Activated CD4-positive, alpha-beta T cell treated with anti-CD3 and anti-CD28 coated beads for 4 hours (primary cell): ENCODE measurements around the gene EZR.
"Not testable (repeated sequence)": the region's sequence is repeated elsewhere in the genome, so short reads cannot be mapped to it uniquely, and the experiment has no call there.

Source experiments
- DNase-seq, 2 donors: peaks; one replicate each; pipeline ENCODE4 v3.0.0-alpha.2; 2020

EZR gene

GRCh38 chr6:158793432-158793831 lies 25.7 kb downstream of the EZR start:
- peak in 1 of 2 donors; percentile 39 for DNase-seq

- DNase-seq = not testable (repeated sequence)
These were observed 26.7 kb downstream of the EZR start for GRCh38 chr6:158792505-158792904.

DNA sequence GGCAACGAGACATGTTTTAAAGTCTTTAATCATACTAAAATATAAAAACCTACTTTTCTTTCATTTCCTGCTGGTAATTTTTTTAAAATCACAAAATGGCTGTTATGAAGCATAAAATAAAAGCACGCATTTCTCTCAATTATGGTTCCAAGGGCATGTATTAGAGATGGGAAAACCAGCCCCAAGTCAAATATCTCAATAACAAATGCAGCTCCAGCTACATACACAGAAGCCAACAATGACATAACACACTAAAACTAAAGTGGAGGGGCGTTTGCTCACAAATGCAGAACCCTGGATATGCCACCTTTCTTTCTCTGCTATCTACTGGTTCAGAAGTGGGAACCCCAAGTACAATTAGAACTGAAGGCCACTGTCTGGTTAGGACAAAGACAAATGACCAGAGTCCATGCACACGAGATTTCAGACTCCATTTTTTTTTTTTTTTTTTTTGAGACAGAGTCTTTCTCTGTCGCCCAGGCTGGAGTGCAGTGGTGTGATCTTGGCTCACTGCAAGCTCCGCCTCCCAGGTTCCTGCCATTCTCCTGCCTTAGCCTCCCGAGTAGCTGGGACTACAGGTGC lies 27.8 kb downstream of the EZR start:
- no peak for DNase-seq

DNA sequence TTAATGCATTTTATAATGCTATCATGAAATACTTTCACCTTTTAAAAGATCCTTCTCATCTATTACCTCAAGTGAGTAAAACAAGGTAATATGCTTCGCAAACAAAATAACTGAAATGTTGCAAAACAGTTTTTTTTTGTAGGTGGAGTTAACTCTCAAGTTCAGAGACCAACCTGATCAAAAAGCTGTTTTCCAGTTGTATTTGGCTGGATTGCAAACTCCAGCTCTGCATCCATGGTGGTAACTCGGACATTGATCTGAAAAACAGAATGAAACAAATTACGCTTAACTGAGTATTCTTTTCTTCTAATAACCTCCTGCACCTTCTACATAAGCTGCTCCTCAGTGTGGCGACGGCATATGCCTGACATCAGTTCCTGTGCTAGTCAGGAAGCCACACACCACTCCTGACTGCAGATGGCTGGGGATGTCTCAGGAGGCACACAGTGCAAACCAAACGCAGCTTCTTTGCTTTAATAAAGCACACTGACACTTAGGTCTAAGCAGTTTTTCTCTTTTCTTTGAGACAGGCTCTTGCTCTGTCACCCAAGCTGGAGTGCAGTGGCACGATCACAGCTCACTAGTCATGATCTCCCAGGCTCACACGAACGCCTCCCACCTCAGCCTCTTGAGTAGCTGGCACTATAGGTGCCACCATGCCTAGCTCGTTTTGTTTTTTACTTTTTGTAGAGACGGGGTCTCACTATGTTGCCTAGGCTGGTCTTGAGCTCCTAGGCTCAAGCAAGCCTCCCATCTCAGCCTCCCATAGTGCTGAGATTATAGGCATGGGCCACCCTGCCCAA lies 29.9 kb downstream of the EZR start:
- peak; percentile 37 to 42 for DNase-seq

GRCh38 chr6:158787395-158787794 lies 31.8 kb downstream of the EZR start:
- DNase-seq = no peak

DNA sequence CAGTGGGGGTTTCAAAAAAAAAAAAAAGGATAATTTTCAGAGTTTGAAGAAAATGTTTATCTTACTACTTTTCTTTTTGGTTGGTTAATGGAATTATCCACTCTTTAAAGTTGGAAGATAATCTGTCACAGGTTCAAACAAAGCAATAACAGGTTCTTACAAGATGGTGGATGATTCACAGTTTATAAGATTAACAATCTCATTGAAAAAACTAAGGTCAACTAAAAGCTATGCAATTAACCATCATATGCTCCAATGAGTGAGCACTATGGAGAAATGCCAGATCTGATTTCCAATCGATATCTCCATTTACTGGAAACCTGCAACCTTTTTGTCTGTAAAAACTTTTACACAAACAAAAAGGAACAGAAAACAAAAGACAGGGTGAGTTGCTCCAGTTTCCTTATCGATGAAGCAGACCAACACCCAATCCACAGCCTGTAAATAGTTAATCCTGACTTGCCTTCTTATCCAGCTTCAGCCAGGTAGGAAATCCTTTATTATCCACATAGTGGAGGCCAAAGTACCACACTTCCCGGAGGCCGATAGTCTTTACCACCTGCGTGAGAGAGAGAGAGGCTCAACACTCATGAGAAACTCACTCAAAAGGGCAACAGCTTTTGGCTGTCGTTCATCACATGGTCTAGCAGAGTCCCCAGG lies 32.4 kb downstream of the EZR start:
- no peak for DNase-seq

GRCh38 chr6:158785036-158785435 lies 34.1 kb downstream of the EZR start:
- DNase-seq = no peak

- DNase-seq = no peak
These were observed 34.7 kb downstream of the EZR start for GRCh38 chr6:158784505-158784904.

DNA sequence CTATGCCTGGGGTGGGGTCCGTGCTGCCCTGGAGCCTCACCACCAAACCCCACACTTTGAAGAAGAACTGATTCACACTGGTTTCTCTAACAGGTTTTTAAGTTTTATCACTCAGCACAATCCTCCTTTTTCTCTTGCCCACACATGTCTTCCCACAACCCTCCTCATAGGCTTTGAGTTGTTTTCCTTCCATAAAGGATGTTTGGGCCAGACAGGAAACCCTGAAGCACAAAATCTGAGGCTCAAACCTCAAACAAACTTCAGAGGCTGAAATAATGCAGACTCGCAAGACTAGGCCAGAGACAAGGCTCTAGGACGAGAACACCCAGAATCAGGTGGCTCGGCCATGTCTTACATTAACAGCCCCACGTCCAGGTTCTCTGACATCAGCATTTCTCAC lies 35.3 kb downstream of the EZR start:
- no peak for DNase-seq

- DNase-seq = no peak
These were observed 36.1 kb downstream of the EZR start for GRCh38 chr6:158783167-158783450.

DNA sequence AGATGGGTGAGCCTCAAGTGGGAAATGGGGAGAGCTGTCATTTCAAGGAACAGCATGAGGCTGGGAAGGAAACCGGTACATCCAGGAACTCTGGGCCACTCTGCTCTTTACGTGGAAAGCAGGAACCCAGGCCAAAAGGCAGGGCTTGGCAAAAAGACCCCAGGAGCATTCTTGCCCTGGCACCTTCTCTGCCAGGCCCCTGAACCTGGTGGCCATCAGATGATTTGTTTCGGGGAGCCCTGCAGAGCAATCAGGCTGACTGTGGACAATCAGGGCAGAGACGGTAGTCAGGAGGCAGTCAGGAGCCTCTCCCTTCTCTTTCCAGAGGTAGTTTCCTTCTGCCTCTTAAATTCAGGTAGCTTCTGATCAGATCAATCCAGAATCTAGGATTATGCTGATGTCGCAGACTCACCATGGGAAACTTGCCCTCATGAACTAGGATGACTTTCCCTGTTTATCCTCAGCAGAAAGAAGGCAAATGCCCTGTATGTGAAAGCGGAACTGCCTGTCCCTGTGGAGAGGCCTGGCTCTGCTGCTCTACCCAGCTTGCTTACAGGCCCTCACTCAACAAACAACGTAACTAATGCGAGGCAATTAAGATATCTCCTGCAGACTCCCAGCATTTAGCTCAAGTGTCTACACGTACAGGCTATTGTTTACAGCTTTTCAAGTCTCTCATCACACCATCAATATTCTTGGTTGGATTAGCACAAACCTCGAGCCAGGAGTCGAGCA lies 36.6 kb downstream of the EZR start:
- DNase-seq = no peak

GRCh38 chr6:158781692-158782373 lies 37.3 kb downstream of the EZR start:
- DNase-seq = no peak

- no peak for DNase-seq
These were observed 38.0 kb downstream of the EZR start for GRCh38 chr6:158780988-158781691.

GRCh38 chr6:158780246-158780884 lies 38.8 kb downstream of the EZR start:
- DNase-seq = no peak

DNA sequence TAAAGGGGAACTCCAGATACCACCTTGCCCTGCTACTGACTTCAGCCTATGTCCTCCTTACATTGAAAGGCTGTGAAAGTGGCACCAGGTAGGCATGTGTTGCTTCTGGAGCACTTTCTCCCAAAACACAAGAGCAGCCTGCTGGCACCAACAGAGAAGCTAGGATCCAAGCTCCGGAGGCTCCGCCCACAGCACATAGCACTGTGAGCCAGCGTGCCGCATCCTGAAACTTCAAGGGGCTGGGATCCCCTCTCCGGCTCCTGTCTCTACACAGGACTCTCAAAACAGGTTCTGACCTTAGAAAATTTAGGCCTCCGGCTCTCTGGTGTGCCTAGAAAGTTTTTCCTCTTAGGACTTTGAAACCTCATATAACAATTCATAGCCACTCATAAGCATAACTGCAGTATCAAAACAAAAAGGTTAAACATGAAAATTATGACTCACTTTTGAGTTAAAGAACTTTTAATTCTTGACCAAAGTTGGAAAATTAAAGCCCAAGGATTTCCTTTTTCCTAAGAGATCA lies 41.1 kb downstream of the EZR start:
- DNase-seq = no peak

- no peak for DNase-seq
These were observed 41.7 kb downstream of the EZR start for GRCh38 chr6:158777510-158777909.

GRCh38 chr6:158776737-158777136 lies 42.4 kb downstream of the EZR start:
- no peak for DNase-seq

GRCh38 chr6:158775832-158776231 lies 43.3 kb downstream of the EZR start:
- no peak for DNase-seq

DNA sequence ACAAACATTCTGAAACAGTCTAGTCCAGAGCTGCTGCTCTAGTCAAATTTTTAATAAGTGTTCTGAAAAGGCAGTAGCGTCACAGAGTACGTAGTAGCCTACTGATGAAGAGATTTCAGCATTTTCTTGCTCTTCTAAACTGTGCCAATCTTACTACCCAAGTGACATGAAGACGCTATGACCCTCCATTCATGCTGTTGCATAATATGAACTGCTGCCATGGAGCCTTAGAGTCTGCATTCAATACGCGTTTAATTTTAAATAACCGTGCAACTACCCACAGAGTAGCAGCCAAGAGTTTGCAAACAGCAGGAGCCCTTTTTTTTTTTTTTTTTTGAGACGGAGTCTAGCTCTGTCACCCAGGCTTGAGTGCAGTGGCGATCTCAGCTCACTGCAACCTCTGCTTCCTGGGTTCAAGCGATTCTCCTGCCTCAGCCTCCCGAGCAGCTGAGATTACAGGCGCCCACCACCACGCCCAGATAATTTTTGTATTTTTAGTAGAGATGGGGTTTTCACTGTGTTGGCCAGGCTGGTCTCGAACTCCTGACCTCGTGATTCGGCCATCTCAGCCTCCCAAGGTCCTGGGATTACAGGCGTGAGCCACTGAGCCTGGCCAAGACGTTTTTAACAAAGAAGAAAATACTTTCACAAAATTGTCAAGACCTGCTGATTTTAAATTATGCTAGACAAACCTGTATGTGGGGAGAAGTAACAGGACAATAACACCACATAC lies 44.3 kb downstream of the EZR start:
- DNase-seq = no peak

- DNase-seq = no peak
These were observed 45.4 kb downstream of the EZR start for GRCh38 chr6:158773581-158774449.
